ENCODE measurements around the gene ASB16. TPM values are rescaled to one million over a fixed set of nuclear protein-coding genes. Genes with fewer than 3 reads are reported as not detected.
A peak's percentile ranks its signal among the peaks of the same experiment; 100 is the strongest.

ASB16 gene
- total RNA-seq, 5 donors from 2014 or later (not counting 1 experiment from before 2014, with no cell fraction given), result 0.15 TPM; not detected in 4

DNA sequence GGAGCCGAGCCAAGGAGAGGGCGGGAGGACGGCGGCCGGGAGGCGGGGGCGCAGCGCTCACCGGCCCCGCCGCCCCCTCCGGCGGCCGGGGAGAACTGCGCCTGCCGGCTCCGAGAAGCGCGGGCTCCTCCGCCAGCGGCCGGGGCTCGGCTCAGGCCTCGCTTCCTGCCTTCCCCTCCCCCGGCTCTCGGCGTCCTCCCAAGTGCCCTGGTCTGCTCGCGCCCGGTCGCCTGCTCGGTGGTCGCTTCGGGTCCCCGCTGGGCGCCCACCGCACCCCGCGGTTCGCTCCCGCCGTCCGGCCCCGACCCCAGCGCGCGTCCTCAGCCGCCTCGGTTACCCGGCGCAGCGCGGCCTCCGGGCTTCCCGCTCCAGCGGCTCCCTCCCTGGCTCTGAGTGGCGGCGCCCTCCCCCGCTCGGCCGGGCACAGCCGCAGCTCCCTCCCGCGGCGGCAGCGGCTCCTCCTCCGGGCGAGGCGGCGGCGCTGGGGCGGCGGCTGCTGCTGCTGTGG lies 48.7 kb downstream of the ASB16 start:
- Histone ChIP-seq H3K27me3 (replicated peaks in 1 of 2; ENCODE audit: control insufficient read depth in 2 of 2, extremely low read depth in 1 of 2, insufficient read depth in 2 of 2, low read length in 1 of 2) (no peaks in the 10 kb centered on the region), H3K4me3 (ENCODE audit: control insufficient read depth in 1 of 2, extremely low read depth in 1 of 2, low read length in 1 of 2) (peak overlapping the region; percentile 26 to 44)

DNA sequence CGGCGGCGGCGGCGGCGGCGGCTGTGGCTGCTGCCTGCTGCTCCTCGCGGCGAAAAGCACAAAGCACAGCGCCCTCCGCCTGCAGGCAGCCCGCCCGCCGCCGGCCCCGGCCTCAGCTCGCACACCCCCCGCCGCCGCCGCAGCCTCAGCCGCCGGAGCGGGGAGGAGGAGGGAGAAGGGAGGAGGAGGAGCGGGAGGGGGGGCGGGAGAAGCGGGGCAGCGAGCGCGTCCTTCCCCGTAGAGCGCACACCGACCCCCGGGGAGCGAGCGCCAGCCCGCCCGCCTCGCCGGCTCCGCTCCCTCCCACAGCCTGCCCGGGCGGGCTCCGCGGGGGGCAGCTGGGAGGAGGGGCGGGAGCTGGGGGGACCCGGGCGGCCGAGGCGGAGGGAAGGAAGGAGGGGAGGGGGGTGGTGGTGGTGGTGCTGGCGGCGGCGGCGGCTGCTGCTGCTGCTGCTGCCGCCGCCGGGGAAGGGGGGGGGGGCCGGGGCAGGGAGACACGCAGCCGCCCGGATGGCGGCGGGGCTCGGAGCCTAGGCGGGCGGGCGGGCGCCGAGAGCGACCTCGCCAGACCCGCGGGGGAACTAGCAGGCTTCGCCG lies 49.2 kb downstream of the ASB16 start, which contains the start of gene UBTF:
Gene UBTF, minus strand, starts transcription at position 60 of the 597 bp plus-strand sequence. CDS start 1,446 bp downstream, outside the sequence.
- POLR2A ChIA-PET, result no interaction called here
- H3K27ac Mint-ChIP-seq, result peak within 1 kb of the TSS; percentile 87 to 95
- peaks cover 22% of the 10 kb centered on the region for H3K36me3 Mint-ChIP-seq
- H3K27me3 Mint-ChIP-seq, result peaks cover 0 to 1% of the 10 kb centered on the region in 2 donors
- 0% methylated on average over 23 of the region's 76 CpGs for WGBS (ENCODE audit: insufficient coverage)
- peaks cover 0 to 21% of the 10 kb centered on the region in 2 donors for H3K36me3 ChIP-seq (ENCODE audit: control insufficient read depth in 2 of 2, extremely low read depth in 1 of 2, insufficient read depth in 1 of 2, low read length in 1 of 2)
- H3K4me1 Mint-ChIP-seq, result peaks cover 40 to 41% (median 41%) of the 10 kb centered on the region in 3 donors
- no peaks in the 10 kb centered on the region for H3K9me3 ChIP-seq
- DNase-seq, result peak; percentile 43 to 82 (median 71)
- peak within 1 kb of the TSS; percentile 71 to 86 for H3K4me3 ChIP-seq (ENCODE audit: control insufficient read depth in 1 of 2, extremely low read depth in 1 of 2, low read length in 1 of 2)
- CTCF ChIA-PET, result interaction anchor here in 1 of 2 donors (0.7 to 2.6 kb wide), 3 partner anchors 9 to 107 kb away, joined by 3 to 12 read pairs (median 3); partner anchors contain the start of gene RUNDC3A
- H3K4me3 Mint-ChIP-seq, result peak within 1 kb of the TSS; percentile 89 to 98 (median 91)
- H3K27ac ChIP-seq (ENCODE audit: low read length), result peak within 1 kb of the TSS; percentile 75
- ATAC-seq (replicated peaks in 1 of 4), result peak; percentile 36 to 46 (median 40)
- no peaks in the 10 kb centered on the region for H3K9me3 Mint-ChIP-seq
- peaks cover 28 to 46% of the 10 kb centered on the region in 2 experiments for H3K4me1 ChIP-seq (ENCODE audit: control insufficient read depth in 1 of 2, extremely low read depth in 1 of 2, insufficient read depth in 2 of 2, low read length in 2 of 2)
- H3K27me3 ChIP-seq (replicated peaks in 1 of 2; ENCODE audit: control insufficient read depth in 2 of 2, extremely low read depth in 1 of 2, insufficient read depth in 2 of 2, low read length in 1 of 2), result no peaks in the 10 kb centered on the region

More for the DNA sequence above, 48.7 kb downstream of the ASB16 start:
- H3K9me3 ChIP-seq, result no peaks in the 10 kb centered on the region
- no peak overlapping the region for H3K27ac ChIP-seq (ENCODE audit: low read length)
- H3K27me3 Mint-ChIP-seq, result peaks cover 0 to 1% of the 10 kb centered on the region in 2 donors
- peaks cover 32 to 51% of the 10 kb centered on the region in 2 experiments for H3K4me1 ChIP-seq (ENCODE audit: control insufficient read depth in 1 of 2, extremely low read depth in 1 of 2, insufficient read depth in 2 of 2, low read length in 2 of 2)
- ATAC-seq (replicated peaks in 1 of 4) (peak; percentile 46 to 64 (median 54)), DNase-seq (peak in 34 of 35 experiments; percentile 50 to 89 (median 65))
- H3K36me3 Mint-ChIP-seq, result peaks cover 28% of the 10 kb centered on the region
- peak overlapping the region in 1 of 3 donors; percentile 31 for H3K4me3 Mint-ChIP-seq
- H3K9me3 Mint-ChIP-seq, result no peaks in the 10 kb centered on the region
- peaks cover 0 to 26% of the 10 kb centered on the region in 2 donors for H3K36me3 ChIP-seq (ENCODE audit: control insufficient read depth in 2 of 2, extremely low read depth in 1 of 2, insufficient read depth in 1 of 2, low read length in 1 of 2)
- peaks cover 45 to 47% (median 46%) of the 10 kb centered on the region in 3 donors for H3K4me1 Mint-ChIP-seq
- WGBS (ENCODE audit: insufficient coverage), result under 1% methylated on average over 68 of the region's 73 CpGs
- H3K27ac Mint-ChIP-seq, result no peak overlapping the region
- POLR2A ChIA-PET, result no interaction called here
- CTCF ChIA-PET, result interaction anchor here in 1 of 2 donors (1.4 kb wide), 1 partner anchor 108 kb away, joined by 3 read pairs; no protein-coding TSS in a partner anchor

DNA sequence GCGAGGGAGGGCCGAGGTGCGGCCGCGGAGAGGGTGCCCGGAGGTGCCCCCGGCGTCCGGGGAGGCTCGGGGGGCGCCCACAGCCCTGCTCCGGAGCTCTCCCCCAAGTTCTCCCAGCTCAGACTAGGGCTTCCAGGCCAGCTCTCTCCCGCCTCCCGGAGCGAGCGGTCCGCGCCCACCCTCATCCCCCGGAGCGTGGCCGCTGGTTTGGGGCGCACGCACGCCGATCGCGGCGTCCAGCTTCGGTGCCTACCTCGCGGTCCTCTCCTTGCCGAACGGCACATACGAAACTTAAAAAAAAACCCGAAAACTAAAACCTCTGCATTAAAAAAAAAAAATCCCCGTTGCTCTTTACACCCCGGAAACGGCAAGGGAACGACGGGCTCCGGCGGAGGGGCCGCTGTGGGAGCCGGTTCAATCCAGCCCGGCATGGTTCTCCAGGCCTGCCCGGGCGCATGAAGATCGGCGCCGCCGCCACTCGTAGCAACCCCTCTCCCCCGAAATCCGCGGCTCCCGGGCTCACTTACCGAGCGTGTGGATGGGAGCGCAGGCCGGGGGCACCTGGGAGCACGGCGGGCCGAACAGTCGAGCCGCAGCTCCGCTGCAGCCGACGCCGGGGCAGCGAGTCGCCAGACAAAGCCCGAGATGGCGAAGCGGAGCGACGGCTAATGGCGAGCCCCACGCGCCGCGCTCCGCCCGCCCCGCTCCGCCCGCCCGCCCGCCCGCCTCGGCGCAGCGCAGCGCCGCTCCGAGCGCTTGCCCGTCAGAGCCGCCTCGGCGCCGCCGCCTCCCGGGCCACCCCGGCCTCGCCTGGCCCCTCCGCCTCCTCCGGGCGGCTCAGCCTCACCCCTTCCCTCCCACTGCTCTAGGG lies 49.9 kb downstream of the ASB16 start:
- WGBS (ENCODE audit: insufficient coverage), result under 1% methylated on average over 72 of the region's 108 CpGs
- Mint-ChIP-seq H3K4me3 (peak overlapping the region; percentile 93 to 98 (median 97)), H3K9me3 (no peaks in the 10 kb centered on the region), H3K4me1 (peaks cover 32 to 34% (median 33%) of the 10 kb centered on the region in 3 donors), H3K27me3 (peaks cover 0 to 1% of the 10 kb centered on the region in 2 donors), H3K36me3 (peaks cover 15% of the 10 kb centered on the region), H3K27ac (peak overlapping the region; percentile 90 to 95)
- Histone ChIP-seq H3K9me3 (no peaks in the 10 kb centered on the region), H3K36me3 (ENCODE audit: control insufficient read depth in 2 of 2, extremely low read depth in 1 of 2, insufficient read depth in 1 of 2, low read length in 1 of 2) (peaks cover 0 to 13% of the 10 kb centered on the region in 2 donors), H3K27ac (ENCODE audit: low read length) (peak overlapping the region; percentile 75), H3K4me1 (ENCODE audit: control insufficient read depth in 1 of 2, extremely low read depth in 1 of 2, insufficient read depth in 2 of 2, low read length in 2 of 2) (peaks cover 22 to 38% of the 10 kb centered on the region in 2 experiments), H3K4me3 (ENCODE audit: control insufficient read depth in 1 of 2, extremely low read depth in 1 of 2, low read length in 1 of 2) (peak overlapping the region; percentile 71 to 86), H3K27me3 (replicated peaks in 1 of 2; ENCODE audit: control insufficient read depth in 2 of 2, extremely low read depth in 1 of 2, insufficient read depth in 2 of 2, low read length in 1 of 2) (no peaks in the 10 kb centered on the region)
- DNase-seq, result peak in 34 of 35 experiments; percentile 21 to 76 (median 52)
- CTCF ChIA-PET, result interaction anchor here in 1 of 2 donors (0.7 to 2.6 kb wide), 5 partner anchors 10 to 125 kb away, joined by 3 to 12 read pairs (median 3); partner anchors contain the start of genes GRN and RUNDC3A
- POLR2A ChIA-PET, result no interaction called here
- peak; percentile 11 to 37 (median 16) for ATAC-seq (replicated peaks in 1 of 4)

DNA sequence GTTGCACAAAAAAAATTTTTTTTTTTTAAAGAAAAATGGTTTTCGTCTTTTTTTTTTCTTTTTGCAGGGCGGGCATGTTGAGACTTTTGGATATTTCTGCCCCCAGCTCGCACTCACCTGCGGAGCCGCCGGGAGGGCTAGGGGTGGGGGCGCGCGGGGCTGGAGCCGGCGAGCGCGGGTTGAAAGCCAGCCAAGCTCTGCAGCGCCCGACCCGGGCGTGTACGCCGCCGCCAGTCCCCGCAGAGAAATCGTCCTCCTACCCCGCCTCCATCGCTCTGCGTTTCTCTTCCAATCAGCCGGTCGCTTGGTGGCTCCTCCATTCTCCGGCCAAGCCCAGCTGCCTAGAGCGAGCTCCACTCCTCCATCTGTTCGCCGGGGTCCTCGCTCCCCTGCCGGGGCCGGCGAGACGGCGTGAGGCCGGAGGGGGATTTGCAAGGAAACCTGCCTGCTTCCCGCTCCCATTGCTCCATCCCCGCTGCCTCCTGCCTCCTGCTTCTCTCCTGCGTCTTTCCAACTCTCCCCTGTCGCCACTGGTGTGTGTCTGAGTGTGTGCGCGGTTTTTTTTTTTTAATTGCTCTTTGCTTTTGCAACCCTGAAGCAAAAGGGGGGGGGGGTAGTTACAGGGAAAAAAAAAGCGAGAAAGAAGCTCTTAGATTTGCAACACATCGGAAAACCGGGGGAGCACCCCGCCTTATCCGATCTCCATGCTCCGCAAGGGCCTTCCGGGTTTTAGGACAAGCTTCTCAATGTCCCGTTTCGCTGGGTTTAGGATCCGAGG lies 50.8 kb downstream of the ASB16 start:
- Mint-ChIP-seq H3K36me3 (peaks cover 7% of the 10 kb centered on the region), H3K27ac (peak overlapping the region; percentile 90 to 94), H3K9me3 (no peaks in the 10 kb centered on the region), H3K4me1 (peaks cover 24 to 26% (median 25%) of the 10 kb centered on the region in 3 donors), H3K27me3 (peaks cover 0 to 1% of the 10 kb centered on the region in 2 donors), H3K4me3 (peak overlapping the region; percentile 93 to 98 (median 97))
- peak overlapping the region; percentile 43 for H3K27ac ChIP-seq (ENCODE audit: low read length)
- ChIA-PET POLR2A (interaction anchor here (0.6 to 0.7 kb wide), 6 partner anchors 20 to 296 kb away, joined by 3 to 16 read pairs (median 5); no protein-coding TSS in a partner anchor), CTCF (interaction anchor here (0.5 to 2.6 kb wide), 17 partner anchors 9 to 654 kb away, joined by 3 to 12 read pairs (median 4); partner anchors contain the start of genes FAM171A2 (in 1 of the 2), GRN (in 1 of the 2) and TMUB2 (in 1 of the 2))
- peak overlapping the region; percentile 71 to 84 for H3K4me3 ChIP-seq (ENCODE audit: control insufficient read depth in 1 of 2, extremely low read depth in 1 of 2, low read length in 1 of 2)
- H3K9me3 ChIP-seq, result no peaks in the 10 kb centered on the region
- ATAC-seq (replicated peaks in 1 of 4), result peak; percentile 3 to 28 (median 4)
- WGBS (ENCODE audit: insufficient coverage), result under 1% methylated on average over 35 of the region's 54 CpGs
- peak; percentile 25 to 78 (median 58) for DNase-seq
- H3K27me3 ChIP-seq (replicated peaks in 1 of 2; ENCODE audit: control insufficient read depth in 2 of 2, extremely low read depth in 1 of 2, insufficient read depth in 2 of 2, low read length in 1 of 2), result no peaks in the 10 kb centered on the region
- peaks cover 0 to 5% of the 10 kb centered on the region in 2 donors for H3K36me3 ChIP-seq (ENCODE audit: control insufficient read depth in 2 of 2, extremely low read depth in 1 of 2, insufficient read depth in 1 of 2, low read length in 1 of 2)
- H3K4me1 ChIP-seq (ENCODE audit: control insufficient read depth in 1 of 2, extremely low read depth in 1 of 2, insufficient read depth in 2 of 2, low read length in 2 of 2), result peaks cover 14 to 30% of the 10 kb centered on the region in 2 experiments

DNA sequence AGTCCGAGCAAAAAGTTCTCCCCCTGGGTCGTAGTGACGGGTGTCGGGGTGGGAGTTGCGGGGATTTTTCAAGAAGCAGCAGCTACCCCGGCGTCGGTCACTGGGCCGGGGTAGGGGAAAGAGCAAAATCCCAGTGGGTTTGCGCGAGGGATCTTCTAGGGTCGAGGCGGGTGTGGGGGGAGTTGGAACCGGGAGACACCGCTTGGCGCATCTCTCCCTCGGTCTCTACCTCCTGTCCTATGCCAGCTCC lies 51.3 kb downstream of the ASB16 start:
- no peaks in the 10 kb centered on the region for H3K9me3 ChIP-seq
- ATAC-seq (replicated peaks in 1 of 4) (no peak), DNase-seq (peak in 1 of 35 experiments; percentile 28)
- H3K4me1 Mint-ChIP-seq, result peaks cover 19 to 20% (median 20%) of the 10 kb centered on the region in 3 donors
- CTCF ChIA-PET, result interaction anchor here (0.5 to 2.6 kb wide), 16 partner anchors 10 to 654 kb away, joined by 3 to 12 read pairs (median 4); partner anchors contain the start of genes FAM171A2 (in 1 of the 2), GRN (in 1 of the 2) and TMUB2 (in 1 of the 2)
- 0% methylated on average over 5 of the region's 17 CpGs for WGBS (ENCODE audit: insufficient coverage)
- H3K36me3 ChIP-seq (ENCODE audit: control insufficient read depth in 2 of 2, extremely low read depth in 1 of 2, insufficient read depth in 1 of 2, low read length in 1 of 2), result no peaks in the 10 kb centered on the region
- peak overlapping the region; percentile 71 to 84 for H3K4me3 ChIP-seq (ENCODE audit: control insufficient read depth in 1 of 2, extremely low read depth in 1 of 2, low read length in 1 of 2)
- peak overlapping the region; percentile 90 to 94 for H3K27ac Mint-ChIP-seq
- peak overlapping the region; percentile 43 for H3K27ac ChIP-seq (ENCODE audit: low read length)
- H3K4me3 Mint-ChIP-seq, result peak overlapping the region; percentile 93 to 98 (median 97)
- POLR2A ChIA-PET, result interaction anchor here (0.6 to 0.7 kb wide), 6 partner anchors 20 to 296 kb away, joined by 3 to 16 read pairs (median 5); no protein-coding TSS in a partner anchor
- H3K9me3 Mint-ChIP-seq, result no peaks in the 10 kb centered on the region
- peaks cover 0 to 1% of the 10 kb centered on the region in 2 donors for H3K27me3 Mint-ChIP-seq
- H3K4me1 ChIP-seq (ENCODE audit: control insufficient read depth in 1 of 2, extremely low read depth in 1 of 2, insufficient read depth in 2 of 2, low read length in 2 of 2), result peaks cover 9 to 25% of the 10 kb centered on the region in 2 experiments
- H3K36me3 Mint-ChIP-seq, result peaks cover 2% of the 10 kb centered on the region
- no peaks in the 10 kb centered on the region for H3K27me3 ChIP-seq (replicated peaks in 1 of 2; ENCODE audit: control insufficient read depth in 2 of 2, extremely low read depth in 1 of 2, insufficient read depth in 2 of 2, low read length in 1 of 2)

Data from T-cell (primary cell).